ENCODE measurements around the gene PRXL2B. TPM values are rescaled to one million over a fixed set of nuclear protein-coding genes. Genes with fewer than 3 reads are reported as not detected.
A peak's percentile ranks its signal among the peaks of the same experiment; 100 is the strongest.

PRXL2B gene
- total and polyA plus RNA-seq, 4 donors: 4.6 to 10.2 (median 8.1) TPM

DNA sequence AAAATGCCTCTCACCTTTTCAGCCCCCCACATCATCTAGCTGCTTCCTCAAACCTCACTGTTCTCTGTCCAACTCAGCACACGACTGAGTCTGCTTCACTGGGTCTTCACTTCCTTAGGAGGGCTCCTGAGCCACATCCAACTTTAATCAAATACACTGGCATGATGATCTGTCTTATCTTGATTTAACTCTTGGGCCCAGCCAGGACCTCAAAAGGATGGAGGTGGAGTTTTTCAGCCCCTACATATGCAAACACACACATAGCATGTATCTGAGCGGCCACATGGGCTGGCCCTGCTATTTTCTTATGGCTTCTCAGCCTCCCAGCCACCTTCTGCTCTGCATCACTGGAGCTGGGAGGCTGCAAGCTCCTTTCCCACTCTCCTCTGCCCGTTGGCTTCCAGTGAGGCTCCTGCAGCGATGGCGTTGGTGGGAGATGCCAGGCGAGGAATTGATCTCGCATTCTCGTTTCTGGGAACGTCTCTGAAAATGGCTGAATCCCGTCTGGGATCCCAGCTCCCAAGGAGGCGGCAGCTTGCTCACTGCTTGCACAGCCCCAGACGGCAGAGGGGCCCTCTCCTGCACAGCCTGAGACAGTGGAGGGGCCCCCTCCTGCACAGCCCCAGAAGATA, 1.8 kb upstream of the PRXL2B start:
- Histone ChIP-seq H3K4me3 (ENCODE audit: low read depth in 1 of 3, low read length in 3 of 3) (peak overlapping the region in 1 of 3 donors; percentile 92), H3K27me3 (ENCODE audit: control insufficient read depth in 4 of 4, insufficient read depth in 4 of 4, low read length in 3 of 4) (no peaks in the 10 kb centered on the region), H3K36me3 (ENCODE audit: control insufficient read depth in 4 of 4, insufficient read depth in 3 of 4, low read depth in 1 of 4, low read length in 3 of 4) (peaks cover 0 to 2% (median 0%) of the 10 kb centered on the region in 4 donors), H3K27ac (ENCODE audit: low read depth in 1 of 2, low read length in 2 of 2) (peak overlapping the region; percentile 94 to 98), H3K9me3 (ENCODE audit: control insufficient read depth in 4 of 4, low read length in 3 of 4) (no peaks in the 10 kb centered on the region), H3K9ac (ENCODE audit: low read depth in 1 of 2, low read length in 2 of 2) (no peak overlapping the region), H3K4me1 (ENCODE audit: control insufficient read depth in 4 of 4, insufficient read depth in 4 of 4, low read length in 3 of 4) (peaks cover 8 to 19% (median 10%) of the 10 kb centered on the region in 4 donors)
- DNase-seq (ENCODE audit: low spot score): no peak
- TF ChIP-seq ATF3 (IDR thresholded peaks at IDR 0.05) (no peak), FOXA2 (IDR thresholded peaks at IDR 0.05) (no peak), HNF4G (IDR thresholded peaks at IDR 0.05) (no peak)
- TF ChIP-seq, protein P1, sequence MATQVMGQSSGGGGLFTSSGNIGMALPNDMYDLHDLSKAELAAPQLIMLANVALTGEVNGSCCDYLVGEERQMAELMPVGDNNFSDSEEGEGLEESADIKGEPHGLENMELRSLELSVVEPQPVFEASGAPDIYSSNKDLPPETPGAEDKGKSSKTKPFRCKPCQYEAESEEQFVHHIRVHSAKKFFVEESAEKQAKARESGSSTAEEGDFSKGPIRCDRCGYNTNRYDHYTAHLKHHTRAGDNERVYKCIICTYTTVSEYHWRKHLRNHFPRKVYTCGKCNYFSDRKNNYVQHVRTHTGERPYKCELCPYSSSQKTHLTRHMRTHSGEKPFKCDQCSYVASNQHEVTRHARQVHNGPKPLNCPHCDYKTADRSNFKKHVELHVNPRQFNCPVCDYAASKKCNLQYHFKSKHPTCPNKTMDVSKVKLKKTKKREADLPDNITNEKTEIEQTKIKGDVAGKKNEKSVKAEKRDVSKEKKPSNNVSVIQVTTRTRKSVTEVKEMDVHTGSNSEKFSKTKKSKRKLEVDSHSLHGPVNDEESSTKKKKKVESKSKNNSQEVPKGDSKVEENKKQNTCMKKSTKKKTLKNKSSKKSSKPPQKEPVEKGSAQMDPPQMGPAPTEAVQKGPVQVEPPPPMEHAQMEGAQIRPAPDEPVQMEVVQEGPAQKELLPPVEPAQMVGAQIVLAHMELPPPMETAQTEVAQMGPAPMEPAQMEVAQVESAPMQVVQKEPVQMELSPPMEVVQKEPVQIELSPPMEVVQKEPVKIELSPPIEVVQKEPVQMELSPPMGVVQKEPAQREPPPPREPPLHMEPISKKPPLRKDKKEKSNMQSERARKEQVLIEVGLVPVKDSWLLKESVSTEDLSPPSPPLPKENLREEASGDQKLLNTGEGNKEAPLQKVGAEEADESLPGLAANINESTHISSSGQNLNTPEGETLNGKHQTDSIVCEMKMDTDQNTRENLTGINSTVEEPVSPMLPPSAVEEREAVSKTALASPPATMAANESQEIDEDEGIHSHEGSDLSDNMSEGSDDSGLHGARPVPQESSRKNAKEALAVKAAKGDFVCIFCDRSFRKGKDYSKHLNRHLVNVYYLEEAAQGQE (IDR thresholded peaks at IDR 0.05): no peak
- WGBS: 61% methylated on average over 12 of the region's 12 CpGs

GRCh38 chr1:2585318-2586092, 1.1 kb upstream of the PRXL2B start:
- peaks cover 0 to 2% (median 0%) of the 10 kb centered on the region in 4 donors for H3K36me3 ChIP-seq (ENCODE audit: control insufficient read depth in 4 of 4, insufficient read depth in 3 of 4, low read depth in 1 of 4, low read length in 3 of 4)
- no peaks in the 10 kb centered on the region for H3K9me3 ChIP-seq (ENCODE audit: control insufficient read depth in 4 of 4, low read length in 3 of 4)
- TF ChIP-seq YY1 (IDR thresholded peaks at IDR 0.05) (peak; percentile 66), HNF4A (conservative IDR thresholded peaks at IDR 0.05) (peak; percentile 46 to 64), JUND (IDR thresholded peaks at IDR 0.05) (no peak), ATF3 (IDR thresholded peaks at IDR 0.05) (no peak), MAX (IDR thresholded peaks at IDR 0.05) (peak; percentile 22), NR2F2 (IDR thresholded peaks at IDR 0.05) (peak; percentile 83), RXRA (IDR thresholded peaks at IDR 0.05) (peak; percentile 67 to 88), GABPA (IDR thresholded peaks at IDR 0.05 in 1 of 2, conservative IDR thresholded peaks at IDR 0.05 in 1 of 2) (peak in 1 of 2 donors; percentile 84), RAD21 (IDR thresholded peaks at IDR 0.05) (peak; percentile 38 to 46), FOXA1 (IDR thresholded peaks at IDR 0.05) (no peak), TAF1 (conservative IDR thresholded peaks at IDR 0.05) (peak; percentile 51), HNF4G (IDR thresholded peaks at IDR 0.05) (peak; percentile 32), EGR1 (IDR thresholded peaks at IDR 0.05; ENCODE audit: low read depth in 2 of 2) (no peak), SP1 (IDR thresholded peaks at IDR 0.05) (peak; percentile 68), FOXA2 (IDR thresholded peaks at IDR 0.05) (no peak)
- TF ChIP-seq, protein P2, sequence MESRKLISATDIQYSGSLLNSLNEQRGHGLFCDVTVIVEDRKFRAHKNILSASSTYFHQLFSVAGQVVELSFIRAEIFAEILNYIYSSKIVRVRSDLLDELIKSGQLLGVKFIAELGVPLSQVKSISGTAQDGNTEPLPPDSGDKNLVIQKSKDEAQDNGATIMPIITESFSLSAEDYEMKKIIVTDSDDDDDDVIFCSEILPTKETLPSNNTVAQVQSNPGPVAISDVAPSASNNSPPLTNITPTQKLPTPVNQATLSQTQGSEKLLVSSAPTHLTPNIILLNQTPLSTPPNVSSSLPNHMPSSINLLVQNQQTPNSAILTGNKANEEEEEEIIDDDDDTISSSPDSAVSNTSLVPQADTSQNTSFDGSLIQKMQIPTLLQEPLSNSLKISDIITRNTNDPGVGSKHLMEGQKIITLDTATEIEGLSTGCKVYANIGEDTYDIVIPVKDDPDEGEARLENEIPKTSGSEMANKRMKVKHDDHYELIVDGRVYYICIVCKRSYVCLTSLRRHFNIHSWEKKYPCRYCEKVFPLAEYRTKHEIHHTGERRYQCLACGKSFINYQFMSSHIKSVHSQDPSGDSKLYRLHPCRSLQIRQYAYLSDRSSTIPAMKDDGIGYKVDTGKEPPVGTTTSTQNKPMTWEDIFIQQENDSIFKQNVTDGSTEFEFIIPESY (IDR thresholded peaks at IDR 0.05): no peak
- TF ChIP-seq, protein P1 (IDR thresholded peaks at IDR 0.05): peak; percentile 33
- TF ChIP-seq, protein P3, sequence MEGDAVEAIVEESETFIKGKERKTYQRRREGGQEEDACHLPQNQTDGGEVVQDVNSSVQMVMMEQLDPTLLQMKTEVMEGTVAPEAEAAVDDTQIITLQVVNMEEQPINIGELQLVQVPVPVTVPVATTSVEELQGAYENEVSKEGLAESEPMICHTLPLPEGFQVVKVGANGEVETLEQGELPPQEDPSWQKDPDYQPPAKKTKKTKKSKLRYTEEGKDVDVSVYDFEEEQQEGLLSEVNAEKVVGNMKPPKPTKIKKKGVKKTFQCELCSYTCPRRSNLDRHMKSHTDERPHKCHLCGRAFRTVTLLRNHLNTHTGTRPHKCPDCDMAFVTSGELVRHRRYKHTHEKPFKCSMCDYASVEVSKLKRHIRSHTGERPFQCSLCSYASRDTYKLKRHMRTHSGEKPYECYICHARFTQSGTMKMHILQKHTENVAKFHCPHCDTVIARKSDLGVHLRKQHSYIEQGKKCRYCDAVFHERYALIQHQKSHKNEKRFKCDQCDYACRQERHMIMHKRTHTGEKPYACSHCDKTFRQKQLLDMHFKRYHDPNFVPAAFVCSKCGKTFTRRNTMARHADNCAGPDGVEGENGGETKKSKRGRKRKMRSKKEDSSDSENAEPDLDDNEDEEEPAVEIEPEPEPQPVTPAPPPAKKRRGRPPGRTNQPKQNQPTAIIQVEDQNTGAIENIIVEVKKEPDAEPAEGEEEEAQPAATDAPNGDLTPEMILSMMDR (IDR thresholded peaks at IDR 0.05; ENCODE audit: low read depth, low read length, missing input control): no peak
- H3K27ac ChIP-seq (ENCODE audit: low read depth in 1 of 2, low read length in 2 of 2): peak overlapping the region; percentile 94 to 98
- no peaks in the 10 kb centered on the region for H3K27me3 ChIP-seq (ENCODE audit: control insufficient read depth in 4 of 4, insufficient read depth in 4 of 4, low read length in 3 of 4)
- 3% methylated on average over 28 of the region's 28 CpGs for WGBS
- peak; percentile 66 for DNase-seq (ENCODE audit: low spot score)
- peak overlapping the region; percentile 6 to 86 for H3K9ac ChIP-seq (ENCODE audit: low read depth in 1 of 2, low read length in 2 of 2)
- peaks cover 8 to 19% (median 10%) of the 10 kb centered on the region in 4 donors for H3K4me1 ChIP-seq (ENCODE audit: control insufficient read depth in 4 of 4, insufficient read depth in 4 of 4, low read length in 3 of 4)
- peak overlapping the region; percentile 73 to 92 (median 75) for H3K4me3 ChIP-seq (ENCODE audit: low read depth in 1 of 3, low read length in 3 of 3)
